GM23338 (cell line): Measurements from ENCODE around the gene MLF2. TPM values are rescaled to one million over a fixed set of nuclear protein-coding genes. Genes with fewer than 3 reads are reported as not detected.

Source experiments
- ATAC-seq: fragments of 200-7000 bp; cut with Tn5 transposase; 3 replicates; pipeline ENCODE4 v1.9.1; 2020
- DNase-seq: peaks from one replicate; pipeline ENCODE4 v3.0.0-alpha.2; 2015; ENCODE audit warnings: low spot score
- H2AFZ ChIP-seq: fragments of 200-600 bp; sonication (generic); 2 replicates; pipeline ENCODE4 v1.8.0; 2016; ENCODE audit warnings: antibody characterized with exemption, mild to moderate bottlenecking, moderate library complexity
- H3F3A ChIP-seq: fragments of 200-600 bp; sonication (generic); replicated peaks from 2 replicates; pipeline ENCODE4 v1.8.0; 2017; ENCODE audit warnings: antibody characterized with exemption, mixed run types, low read depth
- H3K27ac ChIP-seq: fragments of 200-600 bp; sonication (generic); 2 replicates; pipeline ENCODE4 v1.6.1; 2016; ENCODE audit warnings: low read depth
- H3K27me3 ChIP-seq: fragments of 200-600 bp; sonication (generic); 2 replicates; pipeline ENCODE4 v1.8.0; 2016; ENCODE audit warnings: mild to moderate bottlenecking, mixed run types, moderate library complexity; ENCODE audit not compliant: insufficient read depth
- H3K36me3 ChIP-seq: fragments of 200-600 bp; sonication (generic); 2 replicates; pipeline ENCODE4 v1.8.0; 2016; ENCODE audit warnings: mild to moderate bottlenecking; ENCODE audit not compliant: insufficient read depth
- H3K4me1 ChIP-seq: fragments of 200-600 bp; sonication (generic); 2 replicates; pipeline ENCODE4 v1.8.0; 2016; ENCODE audit warnings: mild to moderate bottlenecking, moderate library complexity; ENCODE audit not compliant: insufficient read depth
- H3K4me2 ChIP-seq: fragments of 200-600 bp; sonication (generic); 2 replicates; pipeline ENCODE4 v1.7.1; 2017; ENCODE audit warnings: mixed run types
- H3K4me3 ChIP-seq: fragments of 200-600 bp; sonication (generic); 2 replicates; pipeline ENCODE4 v1.6.1; 2016; ENCODE audit warnings: mixed run types
- H3K79me2 ChIP-seq: fragments of 200-600 bp; sonication (generic); replicated peaks from 2 replicates; pipeline ENCODE4 v1.8.0; 2017; ENCODE audit warnings: mild to moderate bottlenecking; ENCODE audit not compliant: insufficient read depth
- H3K9me2 ChIP-seq: fragments of 200-600 bp; sonication (generic); 2 replicates; pipeline ENCODE4 v1.8.0; 2017; ENCODE audit not compliant: insufficient read depth
- H4K20me1 ChIP-seq: fragments of 200-600 bp; sonication (generic); replicated peaks from 2 replicates; pipeline ENCODE4 v1.8.0; 2017; ENCODE audit warnings: mild to moderate bottlenecking; ENCODE audit not compliant: insufficient read depth
- H3K27ac Mint-ChIP-seq: 2 replicates; pipeline ENCODE4 v1.8.0; 2020; ENCODE audit warnings: inconsistent platforms, mild to moderate bottlenecking, moderate library complexity, mixed read lengths
- H3K27me3 Mint-ChIP-seq: 3 replicates; pipeline ENCODE4 v1.8.0; 2022; ENCODE audit warnings: low read depth, mild to moderate bottlenecking, moderate library complexity, mixed read lengths, inconsistent platforms; ENCODE audit not compliant: insufficient read depth, poor library complexity
- H3K36me3 Mint-ChIP-seq: 3 replicates; pipeline ENCODE4 v1.8.0; 2021; ENCODE audit warnings: low read depth, mild to moderate bottlenecking, inconsistent platforms, moderate library complexity, mixed read lengths
- H3K4me1 Mint-ChIP-seq: 3 replicates; pipeline ENCODE4 v1.8.0; 2020; ENCODE audit warnings: mild to moderate bottlenecking, inconsistent platforms, mixed read lengths
- H3K4me3 Mint-ChIP-seq: 3 replicates; pipeline ENCODE4 v1.8.0; 2021; ENCODE audit warnings: moderate library complexity, mild to moderate bottlenecking, inconsistent platforms, mixed read lengths
- H3K9me3 Mint-ChIP-seq: 3 replicates; pipeline ENCODE4 v1.8.0; 2020; ENCODE audit warnings: moderate library complexity, mild to moderate bottlenecking, inconsistent platforms, mixed read lengths
- CREB1 ChIP-seq: fragments of 250-450 bp; sonication (Bioruptor Pico); IDR thresholded peaks from 2 replicates; pipeline ENCODE4 v1.5.0; 2020; ENCODE audit warnings: low read depth, mild to moderate bottlenecking, moderate library complexity
- ETS1 ChIP-seq: IDR thresholded peaks from 2 replicates; pipeline ENCODE4 v1.6.1; 2016; ENCODE audit warnings: antibody characterized with exemption
- EZH2 ChIP-seq: fragments of 200-600 bp; sonication (generic); IDR thresholded peaks from one replicate; pipeline ENCODE4 v1.8.0; 2017; ENCODE audit warnings: antibody characterized with exemption, mild to moderate bottlenecking, low read depth; ENCODE audit not compliant: unreplicated experiment
- EZH2phosphoT487 ChIP-seq: fragments of 200-600 bp; sonication (generic); IDR thresholded peaks from one replicate; pipeline ENCODE4 v1.8.1; 2018; ENCODE audit warnings: antibody characterized with exemption; ENCODE audit not compliant: unreplicated experiment
- JUNB ChIP-seq: IDR thresholded peaks from one replicate; pipeline ENCODE4 v1.6.1; 2016; ENCODE audit warnings: antibody characterized with exemption; ENCODE audit not compliant: unreplicated experiment
- NANOG ChIP-seq: IDR thresholded peaks from 2 replicates; pipeline ENCODE4 v1.6.1; 2016; ENCODE audit warnings: antibody characterized with exemption, borderline replicate concordance
- POLR2AphosphoS5 ChIP-seq: IDR thresholded peaks from 2 replicates; pipeline ENCODE4 v1.6.1; 2016; ENCODE audit warnings: antibody characterized with exemption, low read depth
- REST ChIP-seq: IDR thresholded peaks from one replicate; pipeline ENCODE4 v1.6.1; 2018; ENCODE audit warnings: antibody characterized with exemption; ENCODE audit not compliant: unreplicated experiment
- STAT1 ChIP-seq: IDR thresholded peaks from one replicate; pipeline ENCODE4 v1.6.1; 2016; ENCODE audit warnings: antibody characterized with exemption; ENCODE audit not compliant: unreplicated experiment
- ZNF114 ChIP-seq: fragments of 250-450 bp; sonication (Bioruptor Pico); IDR thresholded peaks from 2 replicates; pipeline ENCODE4 v1.5.0; 2020; ENCODE audit warnings: mild to moderate bottlenecking, moderate library complexity
- ZNF331 ChIP-seq: fragments of 250-450 bp; sonication (Bioruptor Pico); IDR thresholded peaks from 2 replicates; pipeline ENCODE4 v1.5.0; 2020; ENCODE audit warnings: low read depth, mild to moderate bottlenecking, moderate library complexity
- polyA plus RNA-seq: library from polyadenylated mRNA; unstranded; fragments of >200 nt; fragmentation: Nextera tagmentation; extraction: Ambion mirVana; gene quantifications from 2 replicates; pipeline ENCODE4 v1.2.1, GENCODE V29; 2016
- total RNA-seq: library from RNA; depleted of rRNA; stranded (reverse); fragments of >200 nt; shearing (Covaris generic); gene quantifications from 2 replicates; pipeline ENCODE4 v1.2.3, GENCODE V29; 2014
- TF ChIP-seq, protein P1 (sequence below), 2 experiments: fragments of 200-600 bp in 1 of 2; sonication (generic) in 1 of 2; conservative IDR thresholded peaks; 2 replicates each; pipeline versions ENCODE4 v1.5.1 to v1.6.1; 2016 to 2017; ENCODE audit warnings: antibody characterized with exemption in 2 of 2, low read depth in 2 of 2, mild to moderate bottlenecking in 2 of 2, moderate library complexity in 1 of 2

The MLF2 gene
- total and polyA plus RNA-seq, 2 experiments from 2014 or later, result 280 to 289 TPM

DNA sequence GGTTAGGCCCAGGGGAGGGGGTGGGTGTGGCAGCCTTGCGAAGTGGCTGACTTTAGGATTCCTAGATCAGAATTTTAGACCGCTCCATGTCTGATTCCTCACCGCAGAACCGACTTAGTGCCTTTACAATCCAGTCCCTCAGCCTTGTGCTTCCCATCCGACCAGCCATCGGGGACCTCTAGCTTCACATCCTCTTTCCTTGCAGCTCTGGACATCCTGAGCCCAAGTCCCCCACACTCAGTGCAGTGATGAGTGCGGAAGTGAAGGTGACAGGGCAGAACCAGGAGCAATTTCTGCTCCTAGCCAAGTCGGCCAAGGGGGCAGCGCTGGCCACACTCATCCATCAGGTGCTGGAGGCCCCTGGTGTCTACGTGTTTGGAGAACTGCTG is 28.5 kb downstream of the MLF2 start (continued):
- no peak for TF ChIP-seq STAT1
- TF ChIP-seq, protein P1, sequence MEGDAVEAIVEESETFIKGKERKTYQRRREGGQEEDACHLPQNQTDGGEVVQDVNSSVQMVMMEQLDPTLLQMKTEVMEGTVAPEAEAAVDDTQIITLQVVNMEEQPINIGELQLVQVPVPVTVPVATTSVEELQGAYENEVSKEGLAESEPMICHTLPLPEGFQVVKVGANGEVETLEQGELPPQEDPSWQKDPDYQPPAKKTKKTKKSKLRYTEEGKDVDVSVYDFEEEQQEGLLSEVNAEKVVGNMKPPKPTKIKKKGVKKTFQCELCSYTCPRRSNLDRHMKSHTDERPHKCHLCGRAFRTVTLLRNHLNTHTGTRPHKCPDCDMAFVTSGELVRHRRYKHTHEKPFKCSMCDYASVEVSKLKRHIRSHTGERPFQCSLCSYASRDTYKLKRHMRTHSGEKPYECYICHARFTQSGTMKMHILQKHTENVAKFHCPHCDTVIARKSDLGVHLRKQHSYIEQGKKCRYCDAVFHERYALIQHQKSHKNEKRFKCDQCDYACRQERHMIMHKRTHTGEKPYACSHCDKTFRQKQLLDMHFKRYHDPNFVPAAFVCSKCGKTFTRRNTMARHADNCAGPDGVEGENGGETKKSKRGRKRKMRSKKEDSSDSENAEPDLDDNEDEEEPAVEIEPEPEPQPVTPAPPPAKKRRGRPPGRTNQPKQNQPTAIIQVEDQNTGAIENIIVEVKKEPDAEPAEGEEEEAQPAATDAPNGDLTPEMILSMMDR (conservative IDR thresholded peaks at IDR 0.05; ENCODE audit: low read depth in 2 of 2), result no peak

DNA sequence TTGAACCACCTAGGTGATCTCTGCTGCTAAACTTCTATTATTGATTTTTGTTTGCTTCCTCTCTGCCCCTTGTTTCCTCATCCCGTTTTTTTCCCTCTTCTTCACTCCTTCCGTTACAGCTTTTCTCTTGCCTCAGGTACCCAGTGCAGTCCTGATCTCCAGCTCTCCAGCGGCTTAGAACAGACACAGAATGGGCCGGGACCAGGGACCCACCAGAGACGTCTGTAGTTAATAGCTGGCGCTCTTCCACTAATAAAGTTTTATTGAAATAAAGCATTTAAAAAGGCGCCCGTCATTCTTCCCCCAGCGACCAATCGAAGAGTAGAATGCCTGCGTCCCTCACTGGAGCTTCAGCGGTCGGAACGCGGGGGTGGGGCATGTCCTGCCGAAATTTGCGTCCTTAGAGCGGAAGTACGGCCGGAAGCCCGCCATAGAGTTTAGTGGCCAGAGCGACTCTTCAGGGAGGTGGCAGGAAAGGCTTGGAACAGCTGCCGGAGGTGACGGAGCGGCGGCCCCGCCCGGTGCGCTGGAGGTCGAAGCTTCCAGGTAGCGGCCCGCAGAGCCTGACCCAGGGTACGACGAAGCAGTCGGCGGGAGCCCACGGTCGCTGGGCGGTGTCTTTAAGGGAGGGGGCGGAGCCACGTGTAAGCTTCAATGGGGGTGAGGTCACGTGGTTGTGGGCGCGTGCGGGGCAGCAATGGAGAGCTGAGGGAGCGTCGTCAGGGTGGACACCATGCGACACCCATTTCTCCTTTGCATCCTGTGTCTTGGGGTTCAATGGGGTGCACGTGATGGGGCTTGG is 29.1 kb downstream of the MLF2 start, which contains the start of gene COPS7A:
COPS7A (plus strand) TSS at position 440 of the 802 bp plus-strand sequence. CDS start 611 bp downstream, outside the sequence.
- peak within 1 kb of the TSS; percentile 96 for H3K4me2 ChIP-seq
- Mint-ChIP-seq H3K4me3 (peak within 1 kb of the TSS; percentile 84), H3K36me3 (peaks cover 11% of the 10 kb centered on the region), H3K27me3 (peaks cover 17% of the 10 kb centered on the region), H3K9me3 (no peaks in the 10 kb centered on the region; the same call in 2 of the 3 replicates), H3K27ac (peak within 1 kb of the TSS; percentile 96), H3K4me1 (peaks cover 12% of the 10 kb centered on the region)
- peak; percentile 99 for DNase-seq
- peak; percentile 98 for ATAC-seq
- peak within 1 kb of the TSS; percentile 90 for H3K27ac ChIP-seq
- peaks cover 11% of the 10 kb centered on the region for H3F3A ChIP-seq
- peak within 1 kb of the TSS; percentile 34; the same call in 1 of the 2 replicates for H2AFZ ChIP-seq
- no peaks in the 10 kb centered on the region for H3K9me2 ChIP-seq
- H3K36me3 ChIP-seq, result 0 out of 2 replicates have a peak, but pooled peaks cover 3% of the 10 kb centered on the region
- H3K79me2 ChIP-seq, result peaks cover 12% of the 10 kb centered on the region; the same call in 1 of the 2 replicates
- peaks cover 16% of the 10 kb centered on the region for H3K4me1 ChIP-seq
- no peaks in the 10 kb centered on the region for H4K20me1 ChIP-seq
- no peaks in the 10 kb centered on the region for H3K27me3 ChIP-seq
- peak within 1 kb of the TSS; percentile 54 for H3K4me3 ChIP-seq
- TF ChIP-seq NANOG, result no peak
- TF ChIP-seq POLR2AphosphoS5, result peak; percentile 68
- TF ChIP-seq STAT1, result no peak
- TF ChIP-seq ZNF114, result no peak
- TF ChIP-seq EZH2, result no peak
- peak; percentile 93 for TF ChIP-seq CREB1 (CRISPR knock-in tag)
- no peak for TF ChIP-seq EZH2phosphoT487
- TF ChIP-seq JUNB, result no peak
- TF ChIP-seq, protein P1 (conservative IDR thresholded peaks at IDR 0.05; ENCODE audit: low read depth in 2 of 2), result peak in 1 of 2 experiments; percentile 37; a peak in 2 of 4 replicates
- peak; percentile 95 for TF ChIP-seq ETS1
- no peak for TF ChIP-seq REST
- TF ChIP-seq ZNF331 (CRISPR knock-in tag), result no peak
